GM18498 (cell line): ENCODE results near the gene DAPK3.
"Not testable (repeated sequence)": the region's sequence is repeated elsewhere in the genome, so short reads cannot be mapped to it uniquely, and the experiment has no call there.

Experiments
- ATAC-seq: cut with Tn5 transposase; IDR thresholded peaks from one replicate; pipeline ENCODE4 v1.9.1; 2021; ENCODE audit warnings: mild to moderate bottlenecking, moderate library complexity; ENCODE audit not compliant: unreplicated experiment

The DAPK3 gene

GRCh38 chr19:3955688-3956087 is 15.2 kb downstream of the DAPK3 start:
- ATAC-seq, result no peak

GRCh38 chr19:3955276-3955675 is 15.6 kb downstream of the DAPK3 start:
- ATAC-seq, result not testable (repeated sequence)

DNA sequence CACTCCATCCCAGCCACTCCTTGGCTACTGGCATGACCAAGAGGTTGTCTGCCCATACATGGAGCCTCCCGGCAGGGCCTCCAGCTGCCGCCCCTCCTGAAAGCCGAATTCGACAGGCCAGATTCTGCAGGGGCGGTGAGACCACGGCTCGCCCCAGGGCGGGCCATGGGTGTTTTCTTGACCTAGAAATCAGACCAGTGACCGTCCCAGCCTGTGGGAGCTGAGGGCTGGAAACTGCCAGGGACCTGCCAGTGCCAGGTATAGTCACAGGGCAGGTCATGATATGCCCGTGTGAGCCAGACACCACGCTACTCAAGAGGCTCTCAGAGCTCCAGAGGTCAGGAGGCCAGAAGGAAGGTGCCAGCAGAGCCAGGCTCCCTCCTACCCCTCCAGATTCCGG is 16.8 kb downstream of the DAPK3 start:
- no peak for ATAC-seq

DNA sequence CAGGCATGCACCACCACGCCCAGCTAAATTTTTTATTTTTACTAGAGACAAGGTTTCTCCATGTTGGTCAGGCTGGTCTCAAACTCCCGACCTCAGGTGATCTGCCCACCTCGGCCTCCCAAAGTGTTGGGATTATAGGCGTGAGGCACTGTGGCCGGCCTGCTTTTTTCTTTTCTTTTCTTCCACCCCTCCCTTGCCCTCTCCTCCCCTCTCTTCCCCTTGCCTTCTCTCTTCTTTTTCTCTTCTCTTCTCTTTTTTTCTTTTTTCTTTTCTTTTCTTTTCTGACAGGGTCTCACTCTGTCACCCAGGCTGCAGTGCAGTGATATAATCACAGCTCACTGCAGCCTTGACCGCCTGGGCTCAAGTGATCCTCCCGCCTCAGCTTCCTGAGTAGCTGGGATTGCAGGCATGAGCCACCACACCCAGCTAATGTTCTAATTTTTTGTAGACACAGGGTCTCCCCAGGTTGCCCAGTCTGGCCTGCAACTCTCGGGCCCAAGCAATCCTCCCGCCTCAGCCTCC is 18.1 kb downstream of the DAPK3 start:
- ATAC-seq, result not testable (repeated sequence)

GRCh38 chr19:3950871-3951861 is 19.7 kb downstream of the DAPK3 start:
- no peak for ATAC-seq

DNA sequence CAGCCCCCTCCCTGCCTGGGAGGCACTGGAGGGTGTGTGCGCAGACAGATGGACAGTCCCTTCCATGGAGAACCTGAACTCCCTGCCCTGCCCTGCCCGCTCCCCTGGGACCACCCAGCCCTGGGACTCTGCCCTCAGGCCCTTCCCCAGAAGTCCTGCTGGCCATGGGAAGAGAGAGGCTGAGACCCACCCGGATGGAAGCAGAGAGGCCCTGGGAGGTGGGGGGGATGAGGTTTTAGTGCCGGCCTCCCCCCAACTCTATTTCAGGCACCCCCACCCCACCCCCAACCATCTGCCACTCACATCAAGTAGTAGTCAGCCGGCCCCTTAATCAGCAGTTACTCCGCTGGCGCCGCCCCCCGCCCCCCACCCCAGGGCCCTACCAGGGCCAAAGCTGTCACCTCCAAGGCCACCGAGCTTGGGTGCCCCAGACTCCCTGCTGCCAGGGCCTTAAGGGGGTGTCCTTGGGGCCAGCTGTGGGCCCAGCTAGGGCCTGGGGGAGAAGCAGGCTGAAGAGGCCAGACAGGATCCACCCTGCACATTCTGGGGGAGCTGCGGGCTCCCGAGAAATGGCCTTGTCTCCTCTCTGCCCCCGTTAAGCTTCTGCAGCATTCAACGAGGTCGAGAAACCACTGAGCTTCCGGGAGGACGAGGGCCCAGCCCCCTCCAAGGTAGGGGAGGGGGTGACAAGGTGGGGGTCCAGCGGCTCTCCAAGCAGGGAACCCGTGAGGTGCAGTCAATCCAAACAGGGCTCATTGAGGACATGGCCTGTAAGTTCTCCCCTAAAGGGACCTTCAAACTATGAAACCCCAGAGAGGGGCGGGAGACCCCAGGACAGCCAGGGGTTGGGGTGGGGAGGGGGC is 20.7 kb downstream of the DAPK3 start:
- no peak for ATAC-seq

DNA sequence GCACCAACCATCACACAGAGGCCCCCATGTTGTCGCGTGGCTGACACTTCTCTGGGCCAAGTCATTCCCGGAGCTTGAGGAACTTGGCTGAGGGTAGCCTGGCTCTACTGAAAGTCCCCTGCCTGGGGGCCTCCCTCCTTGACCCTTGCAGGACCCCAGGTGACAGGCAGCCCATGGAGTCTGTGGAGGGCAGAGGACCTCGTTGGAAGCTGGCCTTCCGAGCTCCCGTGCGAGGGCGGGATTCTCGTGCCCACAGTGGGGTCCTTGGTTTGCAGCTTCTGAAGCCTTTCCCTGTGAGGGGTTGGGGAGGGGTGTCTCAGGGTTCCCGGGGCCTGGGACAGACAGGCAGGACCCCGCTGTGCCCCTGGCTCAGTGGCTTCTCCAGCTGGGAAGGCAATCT is 21.6 kb downstream of the DAPK3 start:
- no peak for ATAC-seq

DNA sequence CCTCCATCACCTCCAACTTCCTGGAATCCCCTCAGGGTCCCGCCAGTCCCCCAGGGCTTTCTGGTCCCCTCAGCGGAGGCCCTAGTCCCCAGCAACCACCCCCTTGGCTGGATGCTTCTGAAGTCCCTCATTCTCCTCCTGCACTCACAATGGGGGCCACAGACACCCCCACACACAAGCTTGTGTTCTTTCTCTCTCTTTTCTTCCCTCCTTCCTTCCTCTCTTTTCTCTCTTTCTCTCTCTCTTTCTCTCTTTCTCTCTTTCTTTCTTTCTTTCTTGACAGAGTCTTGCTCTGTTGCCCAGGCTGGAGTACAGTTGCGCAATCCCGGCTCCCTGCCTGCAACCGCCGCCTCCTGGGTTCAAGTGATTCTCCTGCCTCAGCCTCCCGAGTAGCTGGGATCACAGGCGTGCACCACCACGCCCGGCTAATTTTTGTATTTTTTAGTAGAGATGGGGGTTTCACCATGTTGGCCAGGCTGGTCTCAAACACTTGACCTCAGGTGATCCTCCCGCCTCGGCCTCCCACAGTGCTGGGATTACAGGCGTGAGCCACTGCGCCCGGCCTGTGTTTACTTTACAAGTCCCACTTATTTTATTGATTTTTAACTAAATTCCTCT is 23.5 kb downstream of the DAPK3 start:
- ATAC-seq, result not testable (repeated sequence)

DNA sequence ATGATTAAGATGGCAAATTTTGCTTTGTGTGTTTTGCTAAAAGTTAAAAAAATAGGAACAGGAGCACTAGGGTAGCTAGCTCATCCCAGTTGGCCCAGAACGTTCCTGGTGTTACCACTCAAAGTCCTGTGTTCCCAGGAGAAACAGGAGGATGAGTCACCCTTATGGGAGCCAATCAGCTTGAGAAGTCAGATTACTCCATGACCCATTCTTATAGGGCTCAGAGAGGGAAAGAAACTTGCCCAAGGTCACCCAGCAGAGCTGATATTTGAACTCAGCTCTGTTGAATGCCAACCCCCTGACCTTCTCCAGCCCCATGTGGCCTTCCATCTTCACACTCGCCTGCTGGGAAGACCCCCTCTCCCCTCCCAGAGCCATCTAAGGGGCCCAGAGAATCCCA is 25.1 kb downstream of the DAPK3 start:
- ATAC-seq, result no peak

DNA sequence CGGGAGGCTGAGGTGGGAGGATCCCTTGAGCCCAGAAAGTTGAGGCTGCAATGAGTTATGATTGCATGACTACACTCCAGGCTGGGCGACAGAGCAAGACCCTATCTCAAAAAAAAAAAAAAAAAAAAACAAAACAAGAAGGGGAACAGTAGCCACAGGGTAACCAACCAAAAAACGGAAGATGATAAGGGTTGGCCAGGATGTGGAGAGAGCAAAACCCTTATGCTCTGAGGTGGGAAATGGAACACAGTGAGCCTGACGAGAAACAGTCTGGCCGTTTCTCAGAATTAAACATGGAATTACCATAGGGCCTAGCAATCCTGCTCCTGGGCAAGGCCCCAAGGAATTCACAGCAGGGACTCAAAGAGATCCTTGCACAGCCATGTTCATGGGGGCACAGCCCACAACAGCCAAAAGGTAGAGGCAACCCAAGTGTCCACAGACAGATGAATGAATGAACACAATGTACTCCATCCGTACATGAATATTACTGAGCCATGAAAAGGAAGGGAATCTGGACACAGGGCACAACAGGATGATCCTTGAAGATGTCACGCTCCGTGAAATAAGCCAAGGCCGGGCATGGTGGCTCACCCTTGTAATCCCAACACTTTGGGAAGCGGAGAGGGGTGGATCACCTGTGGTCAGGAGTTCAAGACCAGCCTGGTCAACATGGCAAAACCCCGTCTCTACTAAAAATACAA is 26.7 kb downstream of the DAPK3 start:
- ATAC-seq, result no peak

DNA sequence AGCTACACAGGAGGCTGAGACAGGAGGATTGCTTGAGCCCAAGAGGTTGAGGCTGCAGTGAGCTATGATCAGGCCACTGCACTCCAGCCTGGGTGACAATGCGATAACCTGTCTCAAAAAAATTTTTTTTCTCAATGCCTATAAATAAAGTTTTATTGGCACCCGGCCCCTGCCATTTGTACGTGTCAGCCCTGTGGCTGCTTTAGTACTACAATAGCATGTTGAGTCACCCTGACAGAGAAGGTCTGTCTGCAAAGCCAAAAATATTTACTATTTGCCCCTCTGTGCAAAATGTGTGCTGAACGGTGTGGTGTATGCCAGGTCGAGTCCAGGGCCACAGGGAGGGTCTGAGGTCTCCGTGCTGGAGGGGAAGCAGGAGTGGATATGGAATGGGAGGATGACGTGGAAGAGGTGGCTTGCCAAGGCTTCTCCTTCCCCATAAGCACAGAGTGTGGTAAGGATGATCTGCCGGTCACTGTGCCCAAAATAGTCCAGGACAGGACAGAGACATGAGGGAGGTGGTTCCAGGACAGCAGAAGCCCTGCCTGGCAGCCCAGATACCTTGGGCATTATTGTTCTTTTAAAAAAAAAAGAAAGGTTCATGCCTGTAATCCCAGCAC is 28.0 kb downstream of the DAPK3 start:
- no peak for ATAC-seq

DNA sequence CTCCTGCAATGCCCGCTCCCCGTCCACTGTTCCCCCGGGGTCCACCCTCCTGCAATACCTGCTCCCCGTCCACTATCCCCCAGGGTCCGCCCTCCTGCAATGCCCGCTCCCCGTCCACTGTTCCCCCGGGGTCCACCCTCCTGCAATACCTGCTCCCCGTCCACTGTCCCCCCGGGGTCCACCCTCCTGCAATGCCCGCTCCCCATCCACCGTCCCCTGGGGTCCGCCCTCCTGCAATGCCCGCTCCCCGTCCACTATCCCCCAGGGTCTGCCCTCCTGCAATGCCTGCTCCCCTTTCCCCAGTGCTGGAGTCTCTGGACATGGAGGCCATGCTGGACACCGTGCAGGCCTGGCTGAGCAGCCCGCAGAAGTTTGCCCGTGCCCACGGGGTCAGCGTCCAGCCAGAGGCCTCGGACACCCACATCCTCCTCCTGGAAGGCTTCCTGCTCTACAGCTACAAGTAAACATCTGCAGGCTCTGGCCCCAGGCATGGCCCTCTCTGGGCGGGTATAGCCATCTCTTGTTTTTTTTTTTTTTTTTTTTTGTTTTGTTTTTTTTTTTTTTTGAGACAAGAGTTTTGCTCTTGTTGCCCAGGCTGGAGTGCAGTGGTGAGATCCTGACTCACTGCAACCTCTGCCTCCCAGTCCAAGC is 32.5 kb downstream of the DAPK3 start:
- ATAC-seq, result not testable (repeated sequence)

- no peak for ATAC-seq
These were observed 34.1 kb downstream of the DAPK3 start for GRCh38 chr19:3936506-3937442.

- ATAC-seq, result no peak
These were observed 37.7 kb downstream of the DAPK3 start, which contains the start of gene NMRK2 for GRCh38 chr19:3932931-3933810. Gene NMRK2, plus strand, starts transcription at chr19:3933069. Its CDS starts 603 bp downstream, at chr19:3933672.

- ATAC-seq, result no peak
These were observed 39.9 kb downstream of the DAPK3 start for GRCh38 chr19:3931041-3931440.

GRCh38 chr19:3923912-3924311 is 47.0 kb downstream of the DAPK3 start:
- no peak for ATAC-seq

DNA sequence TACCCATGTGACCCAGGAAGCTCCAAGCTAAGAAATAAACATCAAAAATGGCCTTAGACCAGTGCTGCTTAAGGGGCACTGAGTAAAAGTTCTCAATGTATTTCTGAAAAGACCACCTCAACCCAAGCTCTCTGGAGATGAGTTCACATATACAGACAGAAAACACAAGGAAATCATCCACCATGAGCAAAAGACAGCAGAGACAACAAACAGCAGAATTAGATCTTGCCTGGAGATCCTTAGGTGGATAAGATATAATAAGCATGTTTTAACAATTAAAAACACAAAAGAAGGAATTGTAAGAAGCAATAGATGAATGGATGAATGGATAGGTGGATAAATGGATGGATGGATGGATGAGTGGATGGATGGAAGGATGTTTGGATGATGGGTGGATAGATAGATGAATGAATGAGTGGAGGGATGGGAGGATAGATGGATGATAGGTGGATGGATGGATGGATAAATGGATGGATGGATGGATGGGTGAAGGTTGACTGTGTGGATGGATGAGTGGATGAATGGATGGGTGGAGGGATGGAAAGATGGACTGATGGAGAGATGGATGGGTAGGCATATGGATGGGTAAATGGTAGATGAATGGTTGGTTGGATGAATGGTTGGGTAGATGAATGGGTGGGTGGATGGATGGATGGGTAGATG is 47.7 kb downstream of the DAPK3 start:
- no peak for ATAC-seq
